Measurements from ENCODE around the gene EZH1. TPM values are rescaled to one million over a fixed set of nuclear protein-coding genes. Genes with fewer than 3 reads are reported as not detected.

The EZH1 gene
- total and polyA plus RNA-seq, 3 donors from 2014 or later, result 28.1 to 59.4 (median 53.7) TPM

GRCh38 chr17:42682722-42683403 lies 62.0 kb downstream of the EZH1 start:
- Histone ChIP-seq H3K4me3 (peak overlapping the region; percentile 6 to 55), H3K27me3 (no peaks in the 10 kb centered on the region), H3K9me3 (no peaks in the 10 kb centered on the region), H3K36me3 (ENCODE audit: low read depth, missing control alignments) (no peaks in the 10 kb centered on the region), H3K27ac (peak overlapping the region; percentile 51 to 66), H3K4me1 (peaks cover 54% of the 10 kb centered on the region)
- intact Hi-C loops (cut with DNase I; ENCODE audit: low total_unique reads), result no loop called here
- 0% methylated on average over 22 to 34 of the region's 34 CpGs for WGBS, 2 donors
- TF ChIP-seq POLR2A (IDR thresholded peaks at IDR 0.05), result no peak
- TF ChIP-seq, protein P1, sequence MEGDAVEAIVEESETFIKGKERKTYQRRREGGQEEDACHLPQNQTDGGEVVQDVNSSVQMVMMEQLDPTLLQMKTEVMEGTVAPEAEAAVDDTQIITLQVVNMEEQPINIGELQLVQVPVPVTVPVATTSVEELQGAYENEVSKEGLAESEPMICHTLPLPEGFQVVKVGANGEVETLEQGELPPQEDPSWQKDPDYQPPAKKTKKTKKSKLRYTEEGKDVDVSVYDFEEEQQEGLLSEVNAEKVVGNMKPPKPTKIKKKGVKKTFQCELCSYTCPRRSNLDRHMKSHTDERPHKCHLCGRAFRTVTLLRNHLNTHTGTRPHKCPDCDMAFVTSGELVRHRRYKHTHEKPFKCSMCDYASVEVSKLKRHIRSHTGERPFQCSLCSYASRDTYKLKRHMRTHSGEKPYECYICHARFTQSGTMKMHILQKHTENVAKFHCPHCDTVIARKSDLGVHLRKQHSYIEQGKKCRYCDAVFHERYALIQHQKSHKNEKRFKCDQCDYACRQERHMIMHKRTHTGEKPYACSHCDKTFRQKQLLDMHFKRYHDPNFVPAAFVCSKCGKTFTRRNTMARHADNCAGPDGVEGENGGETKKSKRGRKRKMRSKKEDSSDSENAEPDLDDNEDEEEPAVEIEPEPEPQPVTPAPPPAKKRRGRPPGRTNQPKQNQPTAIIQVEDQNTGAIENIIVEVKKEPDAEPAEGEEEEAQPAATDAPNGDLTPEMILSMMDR (IDR thresholded peaks at IDR 0.05), result no peak
- DNase-seq, result peak; percentile 55

DNA sequence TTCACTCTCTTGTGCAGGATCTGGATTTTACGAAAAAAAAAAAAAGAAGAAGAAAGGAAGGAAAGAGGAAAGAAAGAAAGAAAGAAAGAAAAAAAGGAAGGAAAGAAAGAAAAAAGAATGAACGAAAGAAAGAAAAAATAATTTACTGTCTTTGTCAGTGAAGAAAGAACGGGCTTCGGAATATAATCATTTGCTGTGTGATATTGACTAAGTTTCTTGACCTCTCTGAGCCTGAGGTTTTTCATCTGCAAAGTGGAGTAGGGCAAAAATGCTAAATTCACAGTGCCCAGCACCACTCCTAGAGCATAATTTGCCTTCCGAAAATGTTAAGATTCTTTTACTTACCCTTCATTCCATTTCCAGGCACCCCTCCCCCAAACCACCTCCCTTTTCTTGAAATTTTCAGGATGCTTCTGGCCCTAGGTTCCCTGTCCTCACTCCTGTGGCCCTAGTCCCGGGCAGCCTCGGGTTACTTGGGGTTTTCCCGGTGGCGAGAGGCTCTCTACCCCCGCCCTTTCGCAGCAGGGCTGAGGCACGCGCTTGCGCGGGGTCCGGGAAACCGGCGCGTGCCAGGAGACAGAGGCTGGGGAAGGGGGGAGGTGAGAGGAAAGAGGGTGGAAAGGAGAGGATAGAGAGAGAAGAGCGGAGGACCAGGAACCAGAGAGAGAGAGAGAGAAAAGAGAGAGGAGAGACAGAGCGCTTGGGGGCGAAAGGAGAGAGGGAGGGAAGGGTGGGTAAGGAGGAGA lies 62.7 kb downstream of the EZH1 start, which contains the start of gene CNTNAP1:
TSS of gene CNTNAP1 (plus strand) at position 556 of the 746 bp plus-strand sequence. CDS start 299 bp downstream, outside the sequence.
- WGBS, 2 donors, result 8 to 14% methylated on average over 22 of the region's 22 CpGs

GRCh38 chr17:42680331-42680808 lies 64.5 kb downstream of the EZH1 start:
- WGBS, 2 donors, result 20 to 40% methylated on average over 2 to 20 of the region's 20 CpGs
- H3K9me3 ChIP-seq, result no peaks in the 10 kb centered on the region
- no peaks in the 10 kb centered on the region for H3K36me3 ChIP-seq (ENCODE audit: low read depth, missing control alignments)
- peak overlapping the region; percentile 31 to 89 for H3K4me3 ChIP-seq
- DNase-seq, result peak; percentile 53
- H3K27me3 ChIP-seq, result no peaks in the 10 kb centered on the region
- peaks cover 61% of the 10 kb centered on the region for H3K4me1 ChIP-seq
- TF ChIP-seq, protein P1 (IDR thresholded peaks at IDR 0.05), result no peak
- no peak for TF ChIP-seq POLR2A (IDR thresholded peaks at IDR 0.05)
- peak overlapping the region; percentile 95 to 96 for H3K27ac ChIP-seq
- intact Hi-C loops (cut with DNase I; ENCODE audit: low total_unique reads), result no loop called here

More for the DNA sequence above, 62.7 kb downstream of the EZH1 start, which contains the start of gene CNTNAP1:
- Histone ChIP-seq H3K4me3 (peak within 1 kb of the TSS; percentile 6 to 55), H3K27ac (peak within 1 kb of the TSS; percentile 51 to 66), H3K9me3 (no peaks in the 10 kb centered on the region), H3K27me3 (no peaks in the 10 kb centered on the region), H3K4me1 (peaks cover 60% of the 10 kb centered on the region), H3K36me3 (ENCODE audit: low read depth, missing control alignments) (no peaks in the 10 kb centered on the region)
- intact Hi-C loops (cut with DNase I; ENCODE audit: low total_unique reads), result no loop called here
- peak; percentile 69 for DNase-seq
- TF ChIP-seq, protein P1 (IDR thresholded peaks at IDR 0.05), result no peak
- TF ChIP-seq POLR2A (IDR thresholded peaks at IDR 0.05), result no peak

- Histone ChIP-seq H3K27ac (peak overlapping the region; percentile 95 to 96), H3K4me3 (peak overlapping the region; percentile 33 to 89), H3K27me3 (no peaks in the 10 kb centered on the region), H3K4me1 (peaks cover 66% of the 10 kb centered on the region), H3K36me3 (ENCODE audit: low read depth, missing control alignments) (no peaks in the 10 kb centered on the region), H3K9me3 (no peaks in the 10 kb centered on the region)
- TF ChIP-seq, protein P1 (IDR thresholded peaks at IDR 0.05), result peak; percentile 86 to 96 (median 90)
- TF ChIP-seq POLR2A (IDR thresholded peaks at IDR 0.05), result no peak
- 0 to 8% methylated on average over 9 to 40 of the region's 78 CpGs for WGBS, 2 donors
- intact Hi-C loops (cut with DNase I; ENCODE audit: low total_unique reads), result loop anchor here (10.0 kb wide), 1 partner anchor 105 kb away; the partner anchor contains the start of gene PSMC3IP
- DNase-seq, result peak; percentile 79
These were observed 65.1 kb downstream of the EZH1 start for GRCh38 chr17:42679492-42680330.

All from testis (tissue), 3 donors.